ENCODE data around the gene RNF114. TPM values are rescaled to one million over a fixed set of nuclear protein-coding genes. Genes with fewer than 3 reads are reported as not detected.
A peak's percentile ranks its signal among the peaks of the same experiment; 100 is the strongest.
"Not testable (repeated sequence)": the region's sequence is repeated elsewhere in the genome, so short reads cannot be mapped to it uniquely, and the experiment has no call there.

RNF114 gene
- total RNA-seq, 1 donor = 78.5 TPM

GRCh38 chr20:49951151-49951550 is 15.0 kb downstream of the RNF114 start:
- H3K4me1 ChIP-seq (ENCODE audit: insufficient read depth, low read length) = peaks cover 42% of the 10 kb centered on the region
- no peak for TF ChIP-seq CTCF (IDR thresholded peaks at IDR 0.05; ENCODE audit: extremely low read depth, low read depth, low read length)
- H3K4me2 ChIP-seq (ENCODE audit: insufficient read depth, low read length) = peak overlapping the region; percentile 31
- H3K27ac ChIP-seq (ENCODE audit: low read depth, low read length) = peak overlapping the region; percentile 74
- H3K27me3 ChIP-seq (ENCODE audit: insufficient read depth, low read length) = no peaks in the 10 kb centered on the region
- H4K20me1 ChIP-seq (ENCODE audit: insufficient read depth, low read length) = peaks cover 21% of the 10 kb centered on the region
- H3K9me3 ChIP-seq (ENCODE audit: low read depth, low read length) = no peaks in the 10 kb centered on the region
- H3K36me3 ChIP-seq (ENCODE audit: insufficient read depth, low read length) = peaks cover 71% of the 10 kb centered on the region
- H3K4me3 ChIP-seq (ENCODE audit: insufficient read depth, low read length) = no peak overlapping the region
- no peak overlapping the region for H2AFZ ChIP-seq (ENCODE audit: low read length)
- peak; percentile 85 for DNase-seq (ENCODE audit: insufficient read length, low spot score, missing footprints)
- peaks cover 14% of the 10 kb centered on the region for H3K79me2 ChIP-seq (ENCODE audit: insufficient read depth, low read length)

- Histone ChIP-seq H3K4me2 (ENCODE audit: insufficient read depth, low read length) (no peak overlapping the region), H4K20me1 (ENCODE audit: insufficient read depth, low read length) (peaks cover 21% of the 10 kb centered on the region), H3K27ac (ENCODE audit: low read depth, low read length) (no peak overlapping the region), H3K79me2 (ENCODE audit: insufficient read depth, low read length) (peaks cover 5% of the 10 kb centered on the region), H3K9me3 (ENCODE audit: low read depth, low read length) (no peaks in the 10 kb centered on the region), H2AFZ (ENCODE audit: low read length) (no peak overlapping the region), H3K36me3 (ENCODE audit: insufficient read depth, low read length) (peaks cover 48% of the 10 kb centered on the region), H3K4me1 (ENCODE audit: insufficient read depth, low read length) (peaks cover 22% of the 10 kb centered on the region), H3K27me3 (ENCODE audit: insufficient read depth, low read length) (no peaks in the 10 kb centered on the region), H3K4me3 (ENCODE audit: insufficient read depth, low read length) (no peak overlapping the region)
- no peak for DNase-seq (ENCODE audit: insufficient read length, low spot score, missing footprints)
- no peak for TF ChIP-seq CTCF (IDR thresholded peaks at IDR 0.05; ENCODE audit: extremely low read depth, low read depth, low read length)
Observed at GRCh38 chr20:49955167-49955566, 19.0 kb downstream of the RNF114 start.

- H3K4me3 ChIP-seq (ENCODE audit: insufficient read depth, low read length); DNase-seq (ENCODE audit: insufficient read length, low spot score, missing footprints); H3K79me2 ChIP-seq (ENCODE audit: insufficient read depth, low read length); H3K27me3 ChIP-seq (ENCODE audit: insufficient read depth, low read length); H2AFZ ChIP-seq (ENCODE audit: low read length); H3K27ac ChIP-seq (ENCODE audit: low read depth, low read length); H3K4me2 ChIP-seq (ENCODE audit: insufficient read depth, low read length); H3K9me3 ChIP-seq (ENCODE audit: low read depth, low read length): not testable (repeated sequence)
- H3K36me3 ChIP-seq (ENCODE audit: insufficient read depth, low read length) = peaks cover 42% of the 10 kb centered on the region
- H4K20me1 ChIP-seq (ENCODE audit: insufficient read depth, low read length) = peaks cover 21% of the 10 kb centered on the region
- H3K4me1 ChIP-seq (ENCODE audit: insufficient read depth, low read length) = peaks cover 14% of the 10 kb centered on the region
Observed at GRCh38 chr20:49955830-49956396, 19.7 kb downstream of the RNF114 start.

GRCh38 chr20:49956689-49957088 is 20.5 kb downstream of the RNF114 start:
- TF ChIP-seq CTCF (IDR thresholded peaks at IDR 0.05; ENCODE audit: extremely low read depth, low read depth, low read length) = no peak
- Histone ChIP-seq H3K4me1 (ENCODE audit: insufficient read depth, low read length) (peaks cover 7% of the 10 kb centered on the region), H3K4me2 (ENCODE audit: insufficient read depth, low read length) (no peak overlapping the region), H3K36me3 (ENCODE audit: insufficient read depth, low read length) (peaks cover 42% of the 10 kb centered on the region), H3K9me3 (ENCODE audit: low read depth, low read length) (no peaks in the 10 kb centered on the region), H3K4me3 (ENCODE audit: insufficient read depth, low read length) (no peak overlapping the region), H3K27me3 (ENCODE audit: insufficient read depth, low read length) (no peaks in the 10 kb centered on the region), H3K27ac (ENCODE audit: low read depth, low read length) (no peak overlapping the region), H4K20me1 (ENCODE audit: insufficient read depth, low read length) (peaks cover 19% of the 10 kb centered on the region), H2AFZ (ENCODE audit: low read length) (no peak overlapping the region), H3K79me2 (ENCODE audit: insufficient read depth, low read length) (peaks cover 5% of the 10 kb centered on the region)
- DNase-seq (ENCODE audit: insufficient read length, low spot score, missing footprints) = no peak

- H3K9me3 ChIP-seq (ENCODE audit: low read depth, low read length); DNase-seq (ENCODE audit: insufficient read length, low spot score, missing footprints); H2AFZ ChIP-seq (ENCODE audit: low read length); H3K27ac ChIP-seq (ENCODE audit: low read depth, low read length); H3K4me1 ChIP-seq (ENCODE audit: insufficient read depth, low read length); H3K27me3 ChIP-seq (ENCODE audit: insufficient read depth, low read length); H3K79me2 ChIP-seq (ENCODE audit: insufficient read depth, low read length); H3K4me3 ChIP-seq (ENCODE audit: insufficient read depth, low read length); H3K4me2 ChIP-seq (ENCODE audit: insufficient read depth, low read length): not testable (repeated sequence)
- Histone ChIP-seq H4K20me1 (ENCODE audit: insufficient read depth, low read length) (peaks cover 12% of the 10 kb centered on the region), H3K36me3 (ENCODE audit: insufficient read depth, low read length) (peaks cover 36% of the 10 kb centered on the region)
Observed at GRCh38 chr20:49957089-49957938, 21.1 kb downstream of the RNF114 start.

Data from osteoblast (primary cell).